ENCODE results near the gene IL12RB1. TPM values are rescaled to one million over a fixed set of nuclear protein-coding genes. Genes with fewer than 3 reads are reported as not detected.

Gene IL12RB1
- total RNA-seq, 1 donor from 2014 or later: not detected

GRCh38 chr19:18102916-18103542, 16.3 kb upstream of the IL12RB1 start:
- TF ChIP-seq CTCF (IDR thresholded peaks at IDR 0.05; ENCODE audit: partially characterized antibody, unreplicated experiment): no peak
- Mint-ChIP-seq H3K27me3 (ENCODE audit: unreplicated experiment) (peaks cover 4% of the 10 kb centered on the region), H3K4me3 (ENCODE audit: unreplicated experiment) (no peak overlapping the region), H3K36me3 (ENCODE audit: unreplicated experiment) (no peaks in the 10 kb centered on the region), H3K27ac (ENCODE audit: unreplicated experiment) (no peak overlapping the region), H3K9me3 (ENCODE audit: unreplicated experiment) (peaks cover 5% of the 10 kb centered on the region), H3K4me1 (ENCODE audit: low read depth, unreplicated experiment) (peaks cover 2% of the 10 kb centered on the region)
- no peak for DNase-seq

GRCh38 chr19:18101268-18101667, 14.5 kb upstream of the IL12RB1 start:
- TF ChIP-seq CTCF (IDR thresholded peaks at IDR 0.05; ENCODE audit: partially characterized antibody, unreplicated experiment): no peak
- Mint-ChIP-seq H3K9me3 (ENCODE audit: unreplicated experiment) (peaks cover 7% of the 10 kb centered on the region), H3K4me3 (ENCODE audit: unreplicated experiment) (peak overlapping the region; percentile 38), H3K4me1 (ENCODE audit: low read depth, unreplicated experiment) (peaks cover 2% of the 10 kb centered on the region), H3K27ac (ENCODE audit: unreplicated experiment) (peak overlapping the region; percentile 4), H3K36me3 (ENCODE audit: unreplicated experiment) (no peaks in the 10 kb centered on the region), H3K27me3 (ENCODE audit: unreplicated experiment) (peaks cover 4% of the 10 kb centered on the region)
- DNase-seq: no peak

- H3K4me3 Mint-ChIP-seq (ENCODE audit: unreplicated experiment): no peak overlapping the region
- H3K27ac Mint-ChIP-seq (ENCODE audit: unreplicated experiment): no peak overlapping the region
- H3K9me3 Mint-ChIP-seq (ENCODE audit: unreplicated experiment): peaks cover 7% of the 10 kb centered on the region
- TF ChIP-seq CTCF (IDR thresholded peaks at IDR 0.05; ENCODE audit: partially characterized antibody, unreplicated experiment): no peak
- H3K4me1 Mint-ChIP-seq (ENCODE audit: low read depth, unreplicated experiment): peaks cover 2% of the 10 kb centered on the region
- H3K36me3 Mint-ChIP-seq (ENCODE audit: unreplicated experiment): no peaks in the 10 kb centered on the region
- peak; percentile 68 for DNase-seq
- H3K27me3 Mint-ChIP-seq (ENCODE audit: unreplicated experiment): peaks cover 4% of the 10 kb centered on the region
Observed at GRCh38 chr19:18100710-18101109, 14.0 kb upstream of the IL12RB1 start.

- Mint-ChIP-seq H3K36me3 (ENCODE audit: unreplicated experiment) (no peaks in the 10 kb centered on the region), H3K4me1 (ENCODE audit: low read depth, unreplicated experiment) (peaks cover 2% of the 10 kb centered on the region), H3K9me3 (ENCODE audit: unreplicated experiment) (peaks cover 7% of the 10 kb centered on the region), H3K27me3 (ENCODE audit: unreplicated experiment) (peaks cover 4% of the 10 kb centered on the region), H3K27ac (ENCODE audit: unreplicated experiment) (no peak overlapping the region), H3K4me3 (ENCODE audit: unreplicated experiment) (no peak overlapping the region)
- TF ChIP-seq CTCF (IDR thresholded peaks at IDR 0.05; ENCODE audit: partially characterized antibody, unreplicated experiment): no peak
- no peak for DNase-seq
Observed at GRCh38 chr19:18099623-18099995, 12.9 kb upstream of the IL12RB1 start.

GRCh38 chr19:18098891-18099622, 12.3 kb upstream of the IL12RB1 start:
- Mint-ChIP-seq H3K36me3 (ENCODE audit: unreplicated experiment) (no peaks in the 10 kb centered on the region), H3K4me1 (ENCODE audit: low read depth, unreplicated experiment) (peaks cover 2% of the 10 kb centered on the region), H3K27me3 (ENCODE audit: unreplicated experiment) (peaks cover 4% of the 10 kb centered on the region), H3K4me3 (ENCODE audit: unreplicated experiment) (peak overlapping the region; percentile 25), H3K9me3 (ENCODE audit: unreplicated experiment) (peaks cover 7% of the 10 kb centered on the region), H3K27ac (ENCODE audit: unreplicated experiment) (no peak overlapping the region)
- DNase-seq: no peak
- no peak for TF ChIP-seq CTCF (IDR thresholded peaks at IDR 0.05; ENCODE audit: partially characterized antibody, unreplicated experiment)

Data from glutamatergic neuron (in vitro differentiated cells).